Esophagus squamous epithelium (tissue), 4 donors: ENCODE data around the gene OAT.

Source experiments
- CTCF ChIP-seq, 6 experiments: fragments of 450-650 bp in 4 of 6; fragments of 200-600 bp in 2 of 6; sonication (generic) in 2 of 6; IDR thresholded peaks; one replicate each; pipeline ENCODE4 v1.5.1; 2016 to 2019; ENCODE audit warnings: antibody characterized with exemption in 6 of 6, mild to moderate bottlenecking in 4 of 6, moderate library complexity in 4 of 6
- POLR2A ChIP-seq, 4 donors: fragments of 450-650 bp; IDR thresholded peaks; one replicate each; pipeline ENCODE4 v1.6.1; 2017; ENCODE audit warnings: antibody characterized with exemption in 4 of 4, mild to moderate bottlenecking in 4 of 4, moderate library complexity in 3 of 4

GRCh38 chr10:124362568-124362967, 56.2 kb downstream of the OAT start:
- TF ChIP-seq CTCF (IDR thresholded peaks at IDR 0.05) (no peak), POLR2A (IDR thresholded peaks at IDR 0.05) (no peak)
